Measurements from ENCODE around the gene EIF5B.

The EIF5B gene

GRCh38 chr2:99374747-99375146, 37.6 kb downstream of the EIF5B start:
- no peaks in the 10 kb centered on the region for H3K79me2 ChIP-seq (ENCODE audit: low read length)
- H3K36me3 ChIP-seq (replicated peaks; ENCODE audit: low read depth, low read length) = peaks cover 60% of the 10 kb centered on the region
- no peak overlapping the region for H3K9ac ChIP-seq (ENCODE audit: low read length)
- H2AFZ ChIP-seq (ENCODE audit: low read depth, low read length) = no peak overlapping the region
- H3K4me2 ChIP-seq (ENCODE audit: low read length) = no peak overlapping the region
- no peak for TF ChIP-seq EZH2phosphoT487 (IDR thresholded peaks at IDR 0.05; ENCODE audit: low read depth)
- TF ChIP-seq, protein P1, sequence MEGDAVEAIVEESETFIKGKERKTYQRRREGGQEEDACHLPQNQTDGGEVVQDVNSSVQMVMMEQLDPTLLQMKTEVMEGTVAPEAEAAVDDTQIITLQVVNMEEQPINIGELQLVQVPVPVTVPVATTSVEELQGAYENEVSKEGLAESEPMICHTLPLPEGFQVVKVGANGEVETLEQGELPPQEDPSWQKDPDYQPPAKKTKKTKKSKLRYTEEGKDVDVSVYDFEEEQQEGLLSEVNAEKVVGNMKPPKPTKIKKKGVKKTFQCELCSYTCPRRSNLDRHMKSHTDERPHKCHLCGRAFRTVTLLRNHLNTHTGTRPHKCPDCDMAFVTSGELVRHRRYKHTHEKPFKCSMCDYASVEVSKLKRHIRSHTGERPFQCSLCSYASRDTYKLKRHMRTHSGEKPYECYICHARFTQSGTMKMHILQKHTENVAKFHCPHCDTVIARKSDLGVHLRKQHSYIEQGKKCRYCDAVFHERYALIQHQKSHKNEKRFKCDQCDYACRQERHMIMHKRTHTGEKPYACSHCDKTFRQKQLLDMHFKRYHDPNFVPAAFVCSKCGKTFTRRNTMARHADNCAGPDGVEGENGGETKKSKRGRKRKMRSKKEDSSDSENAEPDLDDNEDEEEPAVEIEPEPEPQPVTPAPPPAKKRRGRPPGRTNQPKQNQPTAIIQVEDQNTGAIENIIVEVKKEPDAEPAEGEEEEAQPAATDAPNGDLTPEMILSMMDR (IDR thresholded peaks at IDR 0.05; ENCODE audit: low read depth, low read length) = no peak
- no peaks in the 10 kb centered on the region; the same call in 1 of the 2 replicates for H3K9me3 ChIP-seq (ENCODE audit: insufficient read depth, low read length)
- no peak overlapping the region for H3K27ac ChIP-seq (ENCODE audit: low read length)
- H3K27me3 ChIP-seq (ENCODE audit: low read depth, low read length) = no peaks in the 10 kb centered on the region
- H4K20me1 ChIP-seq (ENCODE audit: insufficient read depth, low read length) = no peaks in the 10 kb centered on the region
- H3K4me1 ChIP-seq (ENCODE audit: low read length) = peaks cover 13% of the 10 kb centered on the region
- H3K4me3 ChIP-seq (ENCODE audit: low read length) = no peak overlapping the region

- H2AFZ ChIP-seq (ENCODE audit: low read depth, low read length) = no peak overlapping the region
- no peak overlapping the region for H3K27ac ChIP-seq (ENCODE audit: low read length)
- H3K9ac ChIP-seq (ENCODE audit: low read length) = no peak overlapping the region
- no peaks in the 10 kb centered on the region; the same call in 1 of the 2 replicates for H3K9me3 ChIP-seq (ENCODE audit: insufficient read depth, low read length)
- no peak for TF ChIP-seq EZH2phosphoT487 (IDR thresholded peaks at IDR 0.05; ENCODE audit: low read depth)
- H3K4me1 ChIP-seq (ENCODE audit: low read length) = peaks cover 24% of the 10 kb centered on the region
- no peak overlapping the region for H3K4me3 ChIP-seq (ENCODE audit: low read length)
- no peaks in the 10 kb centered on the region for H3K79me2 ChIP-seq (ENCODE audit: low read length)
- 0 out of 2 replicates have a peak, but pooled peaks cover 6% of the 10 kb centered on the region for H4K20me1 ChIP-seq (ENCODE audit: insufficient read depth, low read length)
- no peak overlapping the region for H3K4me2 ChIP-seq (ENCODE audit: low read length)
- no peaks in the 10 kb centered on the region for H3K27me3 ChIP-seq (ENCODE audit: low read depth, low read length)
- H3K36me3 ChIP-seq (replicated peaks; ENCODE audit: low read depth, low read length) = peaks cover 58% of the 10 kb centered on the region
Measured at GRCh38 chr2:99376254-99376864, 39.2 kb downstream of the EIF5B start.

DNA sequence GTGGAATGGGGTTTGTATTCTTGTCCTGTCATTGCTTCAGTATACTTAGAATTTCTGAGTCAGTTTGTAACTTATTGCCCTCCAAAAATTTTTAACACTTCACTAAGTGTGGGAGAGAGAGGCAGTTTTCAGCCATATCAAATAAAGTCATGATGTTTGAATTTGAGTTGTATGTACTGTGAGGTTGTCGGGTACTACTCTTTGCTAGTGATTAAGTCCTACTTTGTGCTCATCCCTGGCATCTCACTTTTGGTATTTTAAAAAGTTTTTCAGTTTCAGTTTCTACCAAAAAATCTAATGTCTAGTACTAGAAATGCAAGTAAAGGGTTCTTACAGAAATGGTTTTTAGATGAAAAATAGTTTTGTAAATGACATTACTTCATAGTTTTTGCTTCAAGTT, 40.7 kb downstream of the EIF5B start:
- Histone ChIP-seq H3K9ac (ENCODE audit: low read length) (no peak overlapping the region), H3K9me3 (ENCODE audit: insufficient read depth, low read length) (no peaks in the 10 kb centered on the region; the same call in 1 of the 2 replicates), H2AFZ (ENCODE audit: low read depth, low read length) (no peak overlapping the region), H3K36me3 (replicated peaks; ENCODE audit: low read depth, low read length) (peaks cover 60% of the 10 kb centered on the region), H3K4me3 (ENCODE audit: low read length) (no peak overlapping the region), H3K4me2 (ENCODE audit: low read length) (peak overlapping the region; percentile 9; the same call in 1 of the 2 replicates), H3K4me1 (ENCODE audit: low read length) (peaks cover 24% of the 10 kb centered on the region), H4K20me1 (ENCODE audit: insufficient read depth, low read length) (0 out of 2 replicates have a peak, but pooled peaks cover 6% of the 10 kb centered on the region), H3K27ac (ENCODE audit: low read length) (peak overlapping the region; percentile 16; the same call in 1 of the 2 replicates), H3K79me2 (ENCODE audit: low read length) (no peaks in the 10 kb centered on the region), H3K27me3 (ENCODE audit: low read depth, low read length) (no peaks in the 10 kb centered on the region)
- TF ChIP-seq EZH2phosphoT487 (IDR thresholded peaks at IDR 0.05; ENCODE audit: low read depth) = no peak
- TF ChIP-seq, protein P1 (IDR thresholded peaks at IDR 0.05; ENCODE audit: low read depth, low read length) = no peak

DNA sequence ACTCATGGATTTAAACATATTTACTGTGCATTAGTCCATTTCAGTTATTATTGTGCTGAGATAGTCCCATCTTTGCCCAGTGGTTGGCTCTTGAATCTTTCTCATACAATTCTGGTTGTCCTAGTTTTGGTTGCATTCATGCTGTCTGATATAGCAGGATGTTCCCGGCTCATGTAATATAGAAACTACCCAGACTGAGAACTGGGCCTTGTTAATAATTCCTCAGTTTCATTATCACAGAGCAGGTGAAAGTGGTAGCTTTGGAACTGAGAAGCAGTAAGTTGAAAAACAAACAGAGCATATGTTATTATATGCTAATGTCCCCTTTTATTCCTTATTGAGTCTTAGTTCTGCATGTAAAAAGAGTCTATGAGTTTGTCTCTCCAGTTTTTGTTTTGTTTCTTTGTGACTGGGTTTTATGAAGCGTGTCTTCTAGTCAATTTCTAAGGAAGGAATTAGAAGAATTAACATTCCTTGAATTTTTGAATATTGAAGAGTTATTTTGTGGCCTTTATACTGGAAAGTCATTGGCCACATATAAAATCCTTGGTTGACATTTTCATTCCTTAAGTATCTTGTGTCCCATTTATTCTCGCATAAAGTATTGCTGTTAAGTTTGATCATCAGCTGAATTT, 43.3 kb downstream of the EIF5B start:
- H3K4me3 ChIP-seq (ENCODE audit: low read length) = no peak overlapping the region
- H2AFZ ChIP-seq (ENCODE audit: low read depth, low read length) = no peak overlapping the region
- H3K9ac ChIP-seq (ENCODE audit: low read length) = no peak overlapping the region
- H3K9me3 ChIP-seq (ENCODE audit: insufficient read depth, low read length) = no peaks in the 10 kb centered on the region
- H3K4me1 ChIP-seq (ENCODE audit: low read length) = peaks cover 24% of the 10 kb centered on the region
- H3K27ac ChIP-seq (ENCODE audit: low read length) = peak overlapping the region; percentile 3; the same call in 1 of the 2 replicates
- H3K36me3 ChIP-seq (replicated peaks; ENCODE audit: low read depth, low read length) = peaks cover 49% of the 10 kb centered on the region
- no peaks in the 10 kb centered on the region for H3K79me2 ChIP-seq (ENCODE audit: low read length)
- 0 out of 2 replicates have a peak, but pooled peaks cover 6% of the 10 kb centered on the region for H4K20me1 ChIP-seq (ENCODE audit: insufficient read depth, low read length)
- H3K4me2 ChIP-seq (ENCODE audit: low read length) = peak overlapping the region; percentile 20; the same call in 1 of the 2 replicates
- no peaks in the 10 kb centered on the region for H3K27me3 ChIP-seq (ENCODE audit: low read depth, low read length)
- TF ChIP-seq, protein P1 (IDR thresholded peaks at IDR 0.05; ENCODE audit: low read depth, low read length) = no peak
- TF ChIP-seq EZH2phosphoT487 (IDR thresholded peaks at IDR 0.05; ENCODE audit: low read depth) = no peak

Measured in OCI-LY3 (cell line).